NCI-H2196 (cell line): ENCODE results near the gene TMEM82.
A peak's percentile ranks its signal among the peaks of the same experiment; 100 is the strongest.

Experiments used
- DNase-seq: peaks from one replicate; lab custom pipeline; 2025; ENCODE audit not compliant: unreplicated experiment; lab: John Stamatoyannopoulos, UW

Gene TMEM82

DNA sequence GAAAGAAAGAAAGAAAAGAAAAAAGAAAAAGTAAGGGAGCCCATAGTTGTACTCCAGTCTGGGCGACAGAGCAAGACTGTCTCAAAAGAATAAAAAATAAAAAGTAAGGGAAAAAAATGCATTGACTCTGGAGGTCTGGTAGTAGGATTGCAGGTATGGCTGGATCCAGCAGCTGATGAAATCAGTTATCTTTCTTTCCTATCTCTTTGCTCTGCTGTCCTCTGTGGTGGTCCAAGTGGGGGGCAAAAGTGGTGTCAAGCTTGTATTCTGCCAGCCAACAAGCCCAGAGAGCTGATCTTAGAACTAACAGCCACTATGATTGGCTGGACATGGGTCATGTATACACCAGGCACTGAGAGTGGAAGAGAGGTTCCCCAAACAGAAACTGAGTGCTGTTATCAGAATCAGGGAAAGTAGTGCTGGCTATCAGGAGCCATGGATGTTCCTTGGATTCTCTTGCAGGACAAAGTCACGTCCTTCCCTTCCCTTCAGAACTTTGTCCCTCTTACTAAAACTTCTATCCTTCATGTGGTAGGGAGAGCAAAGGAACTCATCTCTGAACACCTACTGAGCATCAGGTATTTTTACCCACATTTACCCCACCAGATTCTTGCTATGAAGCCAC is 12.8 kb downstream of the TMEM82 start:
- DNase-seq, result no peak

DNA sequence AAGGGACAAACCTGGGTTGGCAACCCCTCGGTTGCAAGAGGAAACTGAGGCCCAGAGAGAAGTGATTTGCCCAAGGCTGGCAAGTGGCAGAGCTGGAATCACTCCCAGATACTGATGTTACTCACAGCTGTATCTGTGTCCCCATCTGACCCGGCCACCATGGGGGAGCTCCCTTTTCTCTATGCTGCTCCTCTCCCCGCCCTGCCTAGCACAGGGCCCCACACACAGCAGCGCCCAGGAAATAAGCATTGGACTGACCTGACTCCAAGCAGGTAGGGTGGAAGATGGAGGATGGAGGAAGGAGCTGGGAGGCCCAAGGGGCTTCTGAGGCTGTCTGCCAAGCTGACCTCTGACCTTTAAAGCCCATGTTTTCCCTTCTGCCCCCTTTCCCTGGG is 13.3 kb downstream of the TMEM82 start:
- no peak for DNase-seq

DNA sequence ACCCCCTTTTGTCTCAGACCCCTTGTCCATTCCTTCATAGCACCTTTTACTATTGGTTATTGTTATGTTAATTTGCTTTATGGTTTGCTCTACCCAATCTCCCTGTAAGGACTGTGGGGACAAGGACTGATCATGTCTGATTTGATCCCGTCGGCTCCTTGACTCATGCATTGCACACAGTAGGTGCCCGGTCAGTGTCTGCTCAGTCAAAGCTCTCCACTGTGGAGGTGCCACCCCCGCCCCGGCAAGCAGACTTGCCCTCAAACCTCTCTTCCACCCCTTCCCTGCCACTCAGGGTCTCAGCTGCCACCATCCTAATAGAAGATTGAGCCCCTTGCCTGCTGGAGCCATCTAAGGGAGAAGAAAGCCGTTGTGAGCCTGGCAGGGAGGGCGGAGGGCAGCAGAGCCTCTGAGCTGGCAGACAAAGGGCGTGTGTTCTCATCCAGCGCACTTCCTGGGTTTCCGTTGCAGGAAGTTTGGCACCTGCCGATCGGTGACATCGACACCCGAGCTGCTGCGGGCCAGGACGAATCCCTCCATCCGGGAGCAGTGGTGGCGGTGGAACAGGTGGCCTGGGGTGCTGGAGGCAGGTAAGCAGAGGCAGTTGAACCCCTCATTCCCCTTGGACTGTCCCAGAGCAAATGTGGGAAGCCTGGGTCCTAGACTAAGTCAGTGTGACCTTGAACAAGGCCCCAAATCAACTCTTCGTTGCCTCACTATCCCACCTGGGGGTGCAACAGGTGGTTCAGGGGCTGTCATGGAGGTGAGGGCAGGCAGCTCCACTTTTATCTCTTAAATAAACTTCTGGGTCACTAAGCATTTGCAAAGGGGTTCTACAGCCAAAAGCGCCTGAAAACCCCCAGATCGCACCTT is 14.1 kb downstream of the TMEM82 start:
- peak; percentile 85 for DNase-seq

DNA sequence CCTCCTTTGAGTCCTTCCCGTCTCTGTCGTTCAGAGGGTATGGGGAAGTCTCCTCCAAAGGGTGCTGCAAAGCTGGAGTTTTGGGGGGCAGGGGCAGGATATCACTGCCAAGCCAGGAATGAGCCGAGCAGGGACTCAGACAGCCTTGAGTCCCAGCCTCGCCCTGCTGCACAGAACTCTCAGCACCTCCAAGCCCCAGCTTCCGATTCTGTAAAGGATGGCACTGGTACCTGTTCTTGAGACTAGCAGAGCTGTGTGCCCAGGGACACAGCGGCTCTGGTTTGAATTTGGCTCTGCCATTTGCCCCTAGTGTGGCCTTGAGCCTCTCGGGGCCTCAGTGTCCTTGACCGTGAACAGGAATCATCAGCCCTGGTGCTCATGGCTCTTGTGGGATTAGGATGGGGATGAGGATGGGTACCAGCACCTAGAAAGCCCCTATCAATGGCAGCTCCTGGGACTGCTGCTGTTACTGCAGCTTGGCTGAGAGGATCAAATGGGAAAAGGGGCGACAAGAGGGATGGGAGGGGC is 14.8 kb downstream of the TMEM82 start:
- DNase-seq, result no peak

DNA sequence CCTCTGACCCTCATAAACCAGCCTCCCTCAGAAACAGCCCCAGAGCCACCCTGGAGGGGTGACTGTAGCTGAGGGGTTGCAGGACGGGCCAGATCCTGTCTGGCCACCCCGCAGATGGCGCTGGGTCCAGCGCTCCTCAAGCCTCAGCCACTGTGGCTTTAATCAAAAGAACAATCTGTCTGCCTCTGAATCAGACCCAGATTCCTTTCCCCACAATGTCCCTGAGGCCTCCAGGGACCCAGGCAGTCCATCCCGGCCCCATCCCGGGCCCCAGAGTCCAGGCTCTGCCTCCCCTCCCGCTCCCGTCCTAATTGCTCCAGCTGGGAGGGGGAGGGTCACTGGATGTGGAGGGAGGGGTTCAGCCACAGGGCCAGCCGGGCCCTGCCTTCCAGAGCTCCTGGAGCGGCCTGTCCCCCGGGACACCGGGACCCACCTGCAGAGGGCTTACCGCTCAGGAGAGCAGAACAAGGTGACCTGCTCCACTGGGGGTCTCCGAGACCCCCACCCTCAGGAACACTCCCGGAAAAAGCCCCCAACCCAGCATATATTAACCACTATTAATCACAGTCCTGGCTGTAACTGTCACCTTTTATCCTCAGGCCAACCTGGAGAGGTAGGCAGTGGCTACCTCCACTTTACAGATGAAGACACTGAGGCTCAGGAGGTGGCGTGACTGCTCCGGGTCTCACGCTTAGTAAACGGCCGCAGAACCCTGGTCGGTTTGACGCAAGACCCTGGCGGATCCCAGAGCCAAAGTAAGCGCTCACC is 15.5 kb downstream of the TMEM82 start:
- DNase-seq, result no peak

DNA sequence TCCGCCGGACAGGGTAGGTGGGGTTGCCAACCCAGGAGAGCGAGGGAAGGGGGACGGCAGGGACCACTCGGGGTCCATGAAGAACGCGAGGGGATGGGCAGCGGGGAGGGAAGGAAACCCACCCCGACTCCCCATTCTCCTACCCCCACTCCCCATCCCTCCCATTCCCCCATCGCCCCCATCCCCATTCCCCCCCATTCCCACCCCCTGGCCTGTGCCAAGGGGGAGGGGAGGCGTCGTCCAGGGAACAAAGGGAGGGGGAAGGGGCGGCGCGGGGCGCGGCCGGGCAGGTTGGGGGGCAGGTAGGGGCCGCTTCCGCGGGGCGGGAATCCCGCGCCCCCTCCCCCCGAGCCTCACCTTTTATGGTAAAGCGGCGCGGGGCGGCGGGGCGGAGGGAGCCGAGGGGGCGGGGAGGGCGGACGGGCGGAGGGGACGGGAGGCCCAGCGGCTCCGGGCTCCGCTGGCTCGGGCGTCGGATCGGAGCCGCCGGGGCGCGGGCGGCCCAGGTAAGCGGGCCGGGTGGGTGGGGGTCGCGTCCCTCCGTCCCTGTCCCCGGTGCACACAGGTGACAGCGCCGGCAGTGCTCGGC is 16.1 kb downstream of the TMEM82 start, which contains the start of gene FBLIM1:
TSS of gene FBLIM1 (plus strand) at position 453 of the 589 bp plus-strand sequence. CDS start 6,189 bp downstream, outside the sequence.
- no peak for DNase-seq

DNA sequence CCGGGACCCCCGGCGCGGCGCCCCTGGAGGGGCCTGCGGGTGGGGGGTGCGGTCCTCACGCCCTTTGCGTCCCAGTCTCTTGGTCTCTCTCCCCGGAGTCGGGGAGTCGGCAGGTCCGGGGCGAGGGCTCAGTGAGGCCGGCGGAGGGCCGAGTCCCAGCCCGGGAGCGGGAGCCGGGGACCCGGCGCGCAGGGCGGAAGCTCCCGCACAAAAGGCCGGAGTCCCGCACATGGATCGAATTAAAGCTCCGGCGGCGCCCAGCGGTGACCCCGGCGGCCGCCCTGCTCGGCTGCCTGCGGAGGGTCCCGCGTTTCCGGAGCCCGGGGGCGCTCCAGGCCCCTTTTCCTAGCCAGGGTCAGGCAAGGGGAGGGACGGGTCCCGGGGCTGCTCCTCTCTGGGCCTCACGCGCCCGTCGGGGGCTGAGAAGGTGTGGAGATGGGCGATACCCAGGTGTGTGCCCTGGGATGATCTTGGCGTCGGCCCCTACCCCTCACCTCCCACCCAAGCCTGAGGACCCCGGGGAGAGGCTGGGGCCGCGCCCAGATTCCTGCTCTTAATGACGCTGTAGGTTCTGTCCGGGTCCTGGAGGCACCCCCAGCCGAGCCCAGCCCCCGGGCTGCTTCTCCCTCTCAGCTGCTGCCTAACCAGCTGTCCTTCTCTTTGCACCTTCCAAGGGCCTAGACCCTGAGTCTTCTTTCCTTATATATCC is 16.8 kb downstream of the TMEM82 start:
- DNase-seq, result no peak

DNA sequence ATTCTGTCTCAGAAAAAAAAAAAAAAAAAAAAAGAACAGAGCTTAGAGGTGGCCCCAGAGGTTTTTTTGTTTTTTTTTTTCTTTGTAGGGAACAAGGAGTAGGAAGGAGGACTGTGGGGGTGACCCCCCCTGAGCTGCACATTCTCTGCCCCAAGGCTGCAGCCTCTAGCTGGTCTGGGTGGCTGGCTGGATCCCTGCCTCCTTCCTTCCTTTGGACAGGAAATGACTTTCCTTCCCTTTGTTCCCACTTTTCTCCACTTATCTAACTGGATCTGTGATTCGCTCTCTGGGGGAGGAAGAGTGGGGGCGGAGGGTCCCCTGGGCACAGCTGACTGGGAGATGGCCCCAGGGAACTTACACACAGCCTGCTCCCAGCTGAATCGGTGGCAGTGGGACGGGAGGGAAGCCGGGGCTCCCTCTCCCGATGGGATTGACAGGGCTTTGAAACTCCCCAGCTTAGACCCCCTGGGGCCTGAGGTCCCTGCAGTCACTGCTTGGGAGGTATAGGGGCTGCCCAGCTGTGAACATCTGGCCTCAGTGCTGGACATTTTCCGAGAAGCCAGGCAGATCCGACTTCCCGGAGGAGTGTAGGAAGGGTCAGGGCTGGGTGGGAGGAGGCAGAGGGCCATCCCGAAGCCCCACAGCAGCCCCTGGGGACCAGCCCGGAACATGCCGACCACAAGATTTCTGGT is 18.4 kb downstream of the TMEM82 start:
- no peak for DNase-seq

DNA sequence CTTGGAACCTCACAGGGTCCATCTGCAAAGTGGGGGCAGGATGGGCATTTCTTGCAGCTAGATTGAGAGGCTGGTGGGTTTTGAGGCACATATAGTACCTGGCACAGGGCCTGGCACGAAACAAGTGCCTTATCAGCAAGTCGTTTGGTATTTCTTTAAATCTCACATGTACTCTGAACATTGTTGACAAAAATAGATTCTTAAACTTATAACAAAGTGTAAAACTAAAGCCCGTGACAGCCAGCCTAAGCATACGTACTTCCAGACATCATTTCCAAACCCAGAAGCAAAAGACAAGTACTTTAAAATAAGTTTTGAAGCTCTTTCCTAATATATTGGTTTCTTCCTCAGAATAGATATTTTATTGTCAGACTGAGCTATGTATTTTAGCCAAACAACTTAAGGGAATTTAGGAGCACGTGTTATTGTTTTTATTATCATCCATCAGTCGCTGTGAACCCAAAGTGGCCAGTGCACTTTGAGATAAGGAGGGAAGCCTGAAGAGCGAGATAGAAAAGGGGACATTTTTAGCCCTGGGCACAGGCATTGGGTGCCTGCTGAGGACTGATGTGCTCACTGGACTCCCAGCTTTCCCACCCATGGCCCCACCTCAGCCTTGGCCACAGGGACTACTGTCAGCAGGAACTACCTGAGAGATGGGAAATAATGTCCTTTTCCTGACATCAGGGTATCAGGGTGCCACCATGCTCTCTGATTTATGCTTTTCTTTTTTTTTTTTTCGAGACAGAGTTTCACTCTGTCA is 19.2 kb downstream of the TMEM82 start:
- no peak for DNase-seq

DNA sequence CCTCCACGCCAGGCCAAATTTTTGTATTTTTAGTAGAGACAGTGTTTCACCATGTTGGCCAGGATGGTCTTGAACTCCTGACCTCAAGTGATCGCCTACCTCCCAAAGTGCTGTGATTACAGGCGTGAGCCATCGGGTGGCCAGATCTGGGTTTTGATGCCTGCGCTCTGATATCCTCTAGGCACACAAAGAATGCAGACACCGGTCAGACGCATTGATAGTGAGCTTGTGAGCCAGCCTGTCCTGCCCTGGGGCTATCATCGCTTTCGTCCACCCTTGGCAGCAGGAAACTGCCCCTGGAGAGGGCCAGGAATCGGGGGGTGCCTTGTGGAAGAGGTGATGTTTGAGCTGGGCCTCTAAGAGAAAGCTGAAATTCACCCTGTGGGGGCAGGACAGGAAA is 20.2 kb downstream of the TMEM82 start:
- DNase-seq, result no peak

DNA sequence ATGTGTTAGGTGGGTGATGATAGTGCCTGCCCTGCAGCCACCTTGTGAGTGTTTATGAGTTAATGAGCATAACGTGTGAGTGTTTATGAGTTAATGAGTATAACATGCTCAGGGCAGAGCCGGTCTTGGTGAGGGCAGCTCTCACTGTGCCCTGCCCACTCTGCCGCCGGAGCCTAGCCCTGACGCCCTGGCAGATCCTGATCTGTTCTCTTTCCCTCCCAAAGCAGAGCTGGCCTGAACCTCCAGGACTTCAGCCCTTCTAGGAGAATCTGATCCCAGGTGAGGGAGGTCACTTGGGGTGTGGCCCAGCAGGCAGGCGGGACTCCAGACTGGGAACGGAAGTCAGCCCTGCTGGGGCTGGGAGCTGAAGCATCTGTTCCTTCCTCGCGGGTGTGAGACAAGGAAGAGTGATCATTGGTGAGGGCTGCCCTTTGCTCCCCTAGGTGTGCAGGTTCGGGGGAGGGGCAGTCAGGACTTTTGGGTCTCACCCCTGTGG is 22.0 kb downstream of the TMEM82 start:
- peak; percentile 14 for DNase-seq

DNA sequence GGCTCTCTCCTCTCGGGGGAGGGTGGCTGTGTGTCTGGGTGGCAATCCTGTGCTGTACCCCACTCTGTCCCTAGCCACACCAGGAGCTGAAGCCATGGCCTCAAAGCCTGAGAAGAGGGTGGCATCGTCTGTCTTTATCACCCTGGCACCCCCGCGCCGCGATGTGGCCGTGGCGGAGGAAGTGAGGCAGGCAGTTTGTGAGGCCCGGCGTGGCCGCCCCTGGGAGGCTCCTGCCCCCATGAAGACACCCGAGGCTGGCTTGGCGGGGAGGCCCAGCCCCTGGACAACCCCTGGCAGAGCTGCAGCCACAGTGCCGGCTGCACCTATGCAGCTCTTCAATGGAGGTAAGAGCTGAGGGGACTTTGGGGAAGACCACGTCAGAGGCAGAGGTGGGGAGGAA is 22.6 kb downstream of the TMEM82 start:
- no peak for DNase-seq

DNA sequence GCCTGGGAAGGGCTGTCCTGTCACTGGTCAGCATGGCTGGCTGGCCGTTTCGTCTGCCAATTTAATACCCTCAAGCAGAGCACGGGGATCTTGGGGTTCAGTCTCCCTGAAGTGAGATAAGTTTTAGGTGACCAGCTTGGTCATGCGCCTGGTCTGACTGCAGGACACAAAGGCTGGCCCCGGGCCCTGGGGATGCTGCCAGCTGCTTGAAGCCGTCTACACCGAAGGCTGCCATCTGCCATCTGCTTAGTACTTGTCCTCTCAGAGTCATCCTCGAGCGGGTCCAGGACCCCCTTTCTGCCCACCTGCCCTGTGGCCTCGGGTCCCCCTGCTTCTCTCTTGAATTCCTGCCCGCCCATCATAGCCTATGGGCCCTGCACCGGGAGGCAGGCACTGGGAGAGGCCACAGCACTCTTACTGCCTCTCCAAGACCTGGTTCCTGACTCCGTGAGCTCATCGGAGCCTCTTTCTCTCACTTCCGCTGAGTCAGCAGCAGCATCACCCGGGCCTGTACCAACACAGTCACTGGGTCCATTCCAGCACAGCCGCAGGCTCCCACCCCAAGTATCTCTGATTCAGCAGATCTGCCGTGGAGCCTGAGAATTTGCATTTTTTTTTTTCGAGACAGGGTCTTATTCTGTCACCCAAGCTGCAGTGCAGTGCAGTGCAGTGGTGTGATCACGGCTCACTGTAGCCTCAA is 23.3 kb downstream of the TMEM82 start:
- DNase-seq, result no peak

DNA sequence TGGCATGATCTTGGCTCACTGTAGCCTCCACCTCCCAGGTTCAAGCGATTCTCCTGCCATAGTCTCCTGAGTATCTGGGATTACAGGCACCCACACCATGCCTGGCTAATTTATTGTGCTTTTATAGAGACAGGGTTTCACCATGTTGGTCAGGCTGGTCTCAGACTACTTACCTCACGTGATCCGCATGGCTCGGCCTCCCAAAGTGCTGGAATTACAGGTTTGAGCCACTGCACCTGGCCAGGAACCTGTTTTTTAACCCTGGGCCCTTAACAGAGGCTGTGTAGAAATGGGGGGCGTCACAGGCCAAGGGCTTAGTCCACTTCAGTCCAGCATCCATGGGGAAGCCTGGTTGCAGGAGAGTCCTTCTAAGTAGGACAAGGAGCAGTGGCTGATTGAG is 25.6 kb downstream of the TMEM82 start:
- no peak for DNase-seq

DNA sequence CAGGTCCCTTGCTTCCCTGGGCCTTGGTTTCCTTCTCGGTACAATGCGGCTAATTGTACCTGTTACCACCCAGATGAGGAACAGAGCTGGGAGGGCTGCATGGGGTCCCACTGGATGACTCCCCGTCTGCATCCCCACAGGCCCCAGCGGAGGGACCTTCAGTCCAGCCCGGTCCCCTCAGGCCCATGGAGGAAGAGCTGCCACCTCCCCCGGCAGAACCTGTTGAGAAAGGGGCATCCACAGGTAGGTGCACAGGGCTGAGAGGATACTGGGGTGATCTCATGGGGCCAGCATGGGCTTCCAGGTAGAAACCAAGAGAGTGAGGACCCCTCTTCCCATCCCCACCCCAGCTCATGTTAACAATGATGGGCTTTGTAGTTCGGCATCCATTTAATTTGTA is 26.1 kb downstream of the TMEM82 start:
- DNase-seq, result no peak

DNA sequence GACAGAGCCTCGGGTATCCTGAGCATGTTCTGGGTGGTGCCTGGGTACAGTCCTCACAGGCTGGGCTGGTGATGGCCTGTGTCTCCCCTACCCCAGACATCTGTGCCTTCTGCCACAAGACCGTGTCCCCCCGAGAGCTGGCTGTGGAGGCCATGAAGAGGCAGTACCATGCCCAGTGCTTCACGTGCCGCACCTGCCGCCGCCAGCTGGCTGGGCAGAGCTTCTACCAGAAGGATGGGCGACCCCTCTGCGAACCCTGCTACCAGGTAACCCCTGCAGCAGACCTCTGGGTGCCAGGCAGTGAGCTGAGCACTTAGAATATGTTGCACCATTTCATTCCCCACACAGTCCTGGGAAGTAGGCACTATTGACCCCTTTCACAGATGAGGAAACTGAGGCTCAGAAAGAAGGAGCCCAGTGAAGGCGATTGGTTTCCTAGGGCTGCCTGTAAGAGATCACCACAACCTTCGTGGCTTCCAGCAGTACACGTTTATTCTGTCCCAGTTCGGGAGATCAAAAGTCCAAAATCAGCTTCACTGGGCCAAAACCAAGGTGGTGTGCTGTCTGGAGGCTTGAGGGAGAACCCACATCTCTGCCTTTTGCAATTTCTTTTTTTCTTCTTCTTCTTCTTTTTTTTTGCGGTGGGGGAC is 28.1 kb downstream of the TMEM82 start:
- no peak for DNase-seq

DNA sequence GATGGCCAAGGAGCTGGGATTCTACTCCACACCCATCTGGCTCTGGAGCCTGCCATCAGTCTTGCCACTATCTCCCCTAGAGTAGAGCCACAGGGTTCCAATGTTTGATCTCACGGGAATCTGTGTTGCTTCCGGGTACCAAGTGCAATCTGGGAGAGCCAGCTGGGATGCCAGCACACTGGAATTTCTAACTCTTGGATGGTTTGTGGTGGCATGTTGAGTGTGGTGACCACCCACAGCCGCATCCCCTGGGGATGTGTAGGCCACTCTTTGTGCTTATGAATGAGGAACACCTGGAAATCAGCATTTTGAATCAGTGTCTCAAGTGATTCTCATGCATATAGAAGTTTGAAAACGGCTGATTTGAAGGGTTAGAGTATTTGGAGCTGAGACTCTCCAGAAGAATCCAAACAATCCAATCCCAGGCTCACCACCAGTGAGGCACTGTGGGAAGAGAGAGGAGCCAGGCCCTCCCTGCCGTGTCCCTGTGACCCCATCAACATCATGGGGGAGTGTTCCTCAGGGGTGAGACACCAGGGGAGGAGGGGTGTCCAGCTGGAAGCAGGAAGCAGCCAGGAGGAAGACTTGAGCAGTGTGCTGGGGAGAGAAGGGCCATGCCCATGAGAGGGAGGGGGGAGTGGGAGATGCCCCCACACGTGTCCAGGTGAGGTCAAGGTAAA is 29.7 kb downstream of the TMEM82 start:
- DNase-seq, result no peak
